Spleen (tissue), 11 donors: ENCODE measurements around the gene MGAT4C. TPM values are rescaled to one million over a fixed set of nuclear protein-coding genes. Genes with fewer than 3 reads are reported as not detected.

ENCODE experiments used
- DNase-seq: peaks from one replicate; pipeline ENCODE4 v3.0.0-alpha.2; 2020
- H3K27ac ChIP-seq, 8 donors: fragments of 200-600 bp; sonication (generic) in 7 of 8; 1 replicate in 4 of 8; 2 replicates in 4 of 8; pipeline versions ENCODE4 v1.5.0 to v1.8.0; 2016 to 2021; ENCODE audit warnings: inconsistent platforms in 4 of 8, mild to moderate bottlenecking in 4 of 8, moderate library complexity in 1 of 8
- H3K27me3 ChIP-seq, 7 donors: fragments of 200-600 bp; sonication (generic) in 6 of 7; replicated peaks in 1 of 7; 1 replicate in 4 of 7; 2 replicates in 3 of 7; pipeline versions ENCODE4 v1.5.0 to v1.8.0; 2016 to 2021; ENCODE audit warnings: inconsistent platforms in 3 of 7, mild to moderate bottlenecking in 1 of 7
- H3K36me3 ChIP-seq, 6 donors: fragments of 200-600 bp; sonication (generic) in 5 of 6; 1 replicate in 4 of 6; 2 replicates in 2 of 6; pipeline versions ENCODE4 v1.5.0 to v1.8.0; 2016 to 2021; ENCODE audit warnings: inconsistent platforms in 2 of 6
- H3K4me1 ChIP-seq, 6 donors: fragments of 200-600 bp; sonication (generic) in 5 of 6; 1 replicate in 3 of 6; 2 replicates in 3 of 6; pipeline versions ENCODE4 v1.5.0 to v1.8.0; 2016 to 2021; ENCODE audit warnings: inconsistent platforms in 3 of 6
- H3K4me3 ChIP-seq, 8 donors: fragments of 200-600 bp; sonication (generic) in 7 of 8; 1 replicate in 4 of 8; 2 replicates in 4 of 8; pipeline versions ENCODE4 v1.5.0 to v1.8.0; 2016 to 2021; ENCODE audit warnings: inconsistent platforms in 4 of 8, mild to moderate bottlenecking in 4 of 8, moderate library complexity in 2 of 8
- H3K9me3 ChIP-seq, 8 donors: fragments of 200-600 bp; sonication (generic) in 7 of 8; 1 replicate in 4 of 8; 2 replicates in 4 of 8; pipeline versions ENCODE4 v1.5.0 to v1.8.0; 2016 to 2021; ENCODE audit warnings: inconsistent platforms in 4 of 8
- CTCF ChIP-seq, 11 experiments: fragments of 200-600 bp in 7 of 11; fragments of 450-650 bp in 4 of 11; sonication (generic) in 4 of 11; IDR thresholded peaks in 8 of 11; conservative IDR thresholded peaks in 3 of 11; 1 replicate in 7 of 11; 2 replicates in 4 of 11; pipeline versions ENCODE4 v1.4.0 to v1.8.0; 2016 to 2021; ENCODE audit warnings: antibody characterized with exemption in 11 of 11, inconsistent platforms in 4 of 11, mild to moderate bottlenecking in 1 of 11
- POLR2A ChIP-seq, 3 donors: fragments of 450-650 bp; IDR thresholded peaks; one replicate each; pipeline ENCODE4 v1.5.1; 2017; ENCODE audit warnings: antibody characterized with exemption in 3 of 3, mild to moderate bottlenecking in 1 of 3
- POLR2AphosphoS5 ChIP-seq, 3 donors: sonication (generic); formaldehyde crosslinking; IDR thresholded peaks; one replicate each; pipeline ENCODE4 v1.5.1; 2017; ENCODE audit warnings: antibody characterized with exemption in 3 of 3
- WGBS, 5 donors: extraction: QIAGEN DNeasy Blood & Tissue Kit in 3 of 5; methylation state at CpG; one replicate each; pipeline versions ENCODE4 v1.1.5 to v1.1.7; 2013 to 2018; 5-methylcytosine and 5-hydroxymethylcytosine counted together
- intact Hi-C: fragments of 100-400 bp; cut with DNase I; formaldehyde crosslinking; loops from one replicate; pipeline ENCODE4 v1.15.0; 2023; ENCODE audit warnings: low total_unique reads
- polyA plus RNA-seq, 3 donors: library from polyadenylated mRNA; stranded (reverse); fragments of 200-250 nt; gene quantifications; one replicate each; pipeline ENCODE4 v1.2.1, GENCODE V29; 2013
- total RNA-seq, 7 donors: library from RNA; depleted of rRNA in 3 of 7; stranded (reverse); fragments of >200 nt in 3 of 7; fragmentation: NEBNext Ultra II Directional in 4 of 7; extraction: Animal tissue kit (Norgen Biotek cat#: 25700) in 4 of 7; gene quantifications; one replicate each; pipeline versions ENCODE4 v1.1.0 to v1.2.1, GENCODE V29; 2016 to 2021
- donor health status: healthy with polysubstance abuse.
- donor health status: DM: no; HTN: no; CAD: no; lungs with moderate emphysema.
- donor health status: DM: no; HTN: no; CAD: no.
- donor health status: Bipolar disorder and iron deficiency.
- donor health status: healthy.
- donor health status: DM: no; HTN: no; CAD: no.
- donor health status: DM: yes; HTN: yes; CAD: no.

MGAT4C gene
- total and polyA plus RNA-seq, 10 donors: 0.03 TPM; not detected in 9

- 59 to 76% (median 70%) methylated on average over 1 of the region's 1 CpG for WGBS, 5 donors
- no peak for DNase-seq
- Histone ChIP-seq H3K27ac (no peak overlapping the region), H3K9me3 (no peaks in the 10 kb centered on the region), H3K27me3 (no peaks in the 10 kb centered on the region), H3K4me3 (no peak overlapping the region), H3K36me3 (no peaks in the 10 kb centered on the region), H3K4me1 (no peaks in the 10 kb centered on the region)
- intact Hi-C loops: no loop called here
- TF ChIP-seq CTCF (IDR thresholded peaks at IDR 0.05 in 8 of 11, conservative IDR thresholded peaks at IDR 0.05 in 3 of 11): no peak
- TF ChIP-seq POLR2AphosphoS5 (IDR thresholded peaks at IDR 0.05): no peak
- TF ChIP-seq POLR2A (IDR thresholded peaks at IDR 0.05): no peak
These were observed 280.5 kb downstream of the MGAT4C start for GRCh38 chr12:85975716-85976115.

GRCh38 chr12:85971800-85972199 lies 284.4 kb downstream of the MGAT4C start:
- TF ChIP-seq POLR2AphosphoS5 (IDR thresholded peaks at IDR 0.05): no peak
- no peak for TF ChIP-seq POLR2A (IDR thresholded peaks at IDR 0.05)
- no peak for TF ChIP-seq CTCF (IDR thresholded peaks at IDR 0.05 in 8 of 11, conservative IDR thresholded peaks at IDR 0.05 in 3 of 11)
- Histone ChIP-seq H3K27ac (no peak overlapping the region), H3K9me3 (no peaks in the 10 kb centered on the region), H3K4me1 (no peaks in the 10 kb centered on the region), H3K36me3 (no peaks in the 10 kb centered on the region), H3K4me3 (no peak overlapping the region), H3K27me3 (no peaks in the 10 kb centered on the region)
- DNase-seq: no peak
- intact Hi-C loops: no loop called here

DNA sequence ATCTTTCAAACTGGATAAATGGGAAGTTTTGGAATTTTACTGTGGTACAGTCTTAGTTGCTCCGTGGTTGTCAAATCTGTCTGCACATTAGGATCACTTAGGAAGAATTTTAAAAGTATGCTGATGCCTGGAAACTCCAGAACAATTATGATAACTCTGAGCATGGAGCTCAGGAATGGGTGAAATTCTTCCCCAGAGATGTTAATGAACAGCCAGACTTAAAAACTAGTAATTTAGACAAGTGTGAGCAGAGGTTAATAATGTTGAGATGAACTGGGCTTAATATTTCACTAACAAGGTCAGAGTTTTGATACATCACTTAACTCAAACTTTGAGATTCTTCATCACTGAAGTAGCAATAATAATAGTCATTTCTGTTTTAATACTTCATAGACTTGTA lies 287.6 kb downstream of the MGAT4C start:
- Histone ChIP-seq H3K27me3 (no peaks in the 10 kb centered on the region), H3K4me1 (no peaks in the 10 kb centered on the region), H3K36me3 (no peaks in the 10 kb centered on the region), H3K27ac (no peak overlapping the region), H3K9me3 (no peaks in the 10 kb centered on the region), H3K4me3 (no peak overlapping the region)
- TF ChIP-seq POLR2AphosphoS5 (IDR thresholded peaks at IDR 0.05): no peak
- TF ChIP-seq CTCF (IDR thresholded peaks at IDR 0.05 in 8 of 11, conservative IDR thresholded peaks at IDR 0.05 in 3 of 11): no peak
- TF ChIP-seq POLR2A (IDR thresholded peaks at IDR 0.05): no peak
- intact Hi-C loops: no loop called here
- 46 to 63% (median 60%) methylated on average over 1 of the region's 1 CpG for WGBS, 5 donors
- DNase-seq: no peak

DNA sequence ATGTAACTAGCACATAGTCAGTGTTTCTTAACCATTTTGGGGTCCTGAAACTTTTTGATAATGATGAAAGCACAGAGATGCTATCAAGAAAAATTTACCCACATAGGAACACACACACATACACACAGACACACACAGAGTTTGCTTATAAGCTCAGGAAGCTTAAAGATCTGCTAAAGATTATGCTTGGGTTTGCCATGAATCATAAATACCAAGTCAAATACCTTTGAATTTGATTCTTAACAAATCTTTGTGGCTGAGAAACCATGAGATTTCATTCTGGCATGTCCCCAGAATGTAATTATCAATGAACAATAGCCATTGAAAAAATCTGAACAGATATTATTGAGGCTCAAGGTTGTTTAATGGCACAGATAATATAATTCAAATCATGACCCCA lies 292.9 kb downstream of the MGAT4C start:
- H3K27ac ChIP-seq: no peak overlapping the region
- DNase-seq: no peak
- TF ChIP-seq POLR2AphosphoS5 (IDR thresholded peaks at IDR 0.05): no peak
- TF ChIP-seq POLR2A (IDR thresholded peaks at IDR 0.05): no peak
- no peak for TF ChIP-seq CTCF (IDR thresholded peaks at IDR 0.05 in 8 of 11, conservative IDR thresholded peaks at IDR 0.05 in 3 of 11)
- no peaks in the 10 kb centered on the region for H3K4me1 ChIP-seq
- H3K36me3 ChIP-seq: no peaks in the 10 kb centered on the region
- intact Hi-C loops: no loop called here
- no peak overlapping the region for H3K4me3 ChIP-seq
- no peaks in the 10 kb centered on the region for H3K9me3 ChIP-seq
- no peaks in the 10 kb centered on the region for H3K27me3 ChIP-seq
